Measurements from ENCODE around the gene DACT2.

The DACT2 gene

DNA sequence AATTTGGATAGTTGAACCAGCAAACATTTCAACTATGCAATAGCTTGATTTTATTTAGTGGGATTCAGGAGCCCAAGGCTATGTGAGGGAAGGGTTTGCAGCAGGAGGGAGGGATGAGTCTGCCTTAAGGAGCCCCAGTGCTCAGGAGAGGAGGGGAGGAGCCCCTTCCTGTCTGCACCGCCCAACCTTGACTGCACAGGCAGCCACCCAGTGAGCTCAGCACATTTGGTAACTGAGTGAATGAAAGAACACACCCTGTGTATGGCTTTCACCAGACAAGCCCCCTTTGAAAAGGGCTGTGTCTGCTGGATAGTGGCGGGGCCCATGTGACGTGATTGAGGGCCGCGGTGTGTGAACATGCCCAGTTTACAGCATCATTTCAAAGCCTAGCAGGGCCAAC, 17.0 kb downstream of the DACT2 start:
- Histone ChIP-seq H3K4me3 (ENCODE audit: insufficient read depth, low read length, poor library complexity, severe bottlenecking) (no peak overlapping the region), H3K9ac (ENCODE audit: low read length) (no peak overlapping the region), H3K36me3 (ENCODE audit: low read length) (no peaks in the 10 kb centered on the region), H3K79me2 (ENCODE audit: insufficient read depth, low read length) (no peaks in the 10 kb centered on the region), H3K9me2 (replicated peaks; ENCODE audit: insufficient read depth, low read length) (no peaks in the 10 kb centered on the region), H2AFZ (ENCODE audit: low read depth, low read length, severe bottlenecking) (no peak overlapping the region), H4K20me1 (ENCODE audit: low read depth, low read length) (no peaks in the 10 kb centered on the region), H3F3A (ENCODE audit: insufficient read depth) (no peaks in the 10 kb centered on the region), H3K9me3 (ENCODE audit: insufficient read depth, low read length) (no peaks in the 10 kb centered on the region), H3K27me3 (ENCODE audit: low read length) (no peaks in the 10 kb centered on the region), H3K27ac (ENCODE audit: low read depth, low read length) (no peak overlapping the region), H3K4me2 (ENCODE audit: low read depth, low read length, poor library complexity, severe bottlenecking) (no peak overlapping the region)
- no peak for TF ChIP-seq EZH2phosphoT487 (conservative IDR thresholded peaks at IDR 0.05; ENCODE audit: low read length)
- TF ChIP-seq, protein P1, sequence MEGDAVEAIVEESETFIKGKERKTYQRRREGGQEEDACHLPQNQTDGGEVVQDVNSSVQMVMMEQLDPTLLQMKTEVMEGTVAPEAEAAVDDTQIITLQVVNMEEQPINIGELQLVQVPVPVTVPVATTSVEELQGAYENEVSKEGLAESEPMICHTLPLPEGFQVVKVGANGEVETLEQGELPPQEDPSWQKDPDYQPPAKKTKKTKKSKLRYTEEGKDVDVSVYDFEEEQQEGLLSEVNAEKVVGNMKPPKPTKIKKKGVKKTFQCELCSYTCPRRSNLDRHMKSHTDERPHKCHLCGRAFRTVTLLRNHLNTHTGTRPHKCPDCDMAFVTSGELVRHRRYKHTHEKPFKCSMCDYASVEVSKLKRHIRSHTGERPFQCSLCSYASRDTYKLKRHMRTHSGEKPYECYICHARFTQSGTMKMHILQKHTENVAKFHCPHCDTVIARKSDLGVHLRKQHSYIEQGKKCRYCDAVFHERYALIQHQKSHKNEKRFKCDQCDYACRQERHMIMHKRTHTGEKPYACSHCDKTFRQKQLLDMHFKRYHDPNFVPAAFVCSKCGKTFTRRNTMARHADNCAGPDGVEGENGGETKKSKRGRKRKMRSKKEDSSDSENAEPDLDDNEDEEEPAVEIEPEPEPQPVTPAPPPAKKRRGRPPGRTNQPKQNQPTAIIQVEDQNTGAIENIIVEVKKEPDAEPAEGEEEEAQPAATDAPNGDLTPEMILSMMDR (IDR thresholded peaks at IDR 0.05; ENCODE audit: insufficient read depth, low read length, poor library complexity, severe bottlenecking): no peak

DNA sequence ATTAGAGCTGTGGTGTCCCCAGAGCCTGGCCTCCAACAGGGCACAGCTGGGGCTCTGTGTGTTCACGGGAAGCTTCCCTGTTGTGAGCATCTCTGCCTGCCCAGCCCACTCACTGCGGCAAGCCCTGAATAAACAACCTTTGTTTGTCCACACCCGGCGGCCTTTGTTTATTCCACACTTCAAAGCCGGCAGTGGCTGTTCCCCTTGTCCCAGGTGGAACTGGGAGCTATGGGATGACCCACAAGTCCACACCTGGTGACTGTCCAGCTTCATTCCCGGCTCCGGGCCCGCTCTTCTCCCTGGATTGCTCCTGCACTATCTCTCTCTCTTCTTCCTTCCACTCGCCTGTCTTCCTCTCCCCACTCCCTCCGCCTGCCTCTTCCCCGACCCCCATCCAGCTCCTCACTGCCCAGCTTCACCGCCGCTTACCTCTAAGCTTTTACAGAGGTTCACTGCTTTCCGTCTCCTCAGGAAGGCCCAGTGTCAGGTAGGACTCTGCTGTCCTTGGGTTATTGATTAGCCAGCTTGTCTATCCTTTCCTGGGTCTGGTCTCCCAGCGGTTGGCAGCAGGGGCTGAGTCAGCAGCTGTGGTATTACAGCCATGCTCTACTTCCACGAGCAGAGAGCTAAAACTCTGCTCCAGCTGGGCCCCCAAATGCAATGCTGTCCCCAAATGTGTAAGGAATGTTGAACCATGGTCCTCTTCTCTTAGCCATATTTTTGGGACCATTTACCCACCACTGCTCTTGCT, 17.8 kb downstream of the DACT2 start:
- Histone ChIP-seq H3K4me2 (ENCODE audit: low read depth, low read length, poor library complexity, severe bottlenecking) (no peak overlapping the region), H3K79me2 (ENCODE audit: insufficient read depth, low read length) (no peaks in the 10 kb centered on the region), H3K9me2 (replicated peaks; ENCODE audit: insufficient read depth, low read length) (no peaks in the 10 kb centered on the region), H3K36me3 (ENCODE audit: low read length) (no peaks in the 10 kb centered on the region), H4K20me1 (ENCODE audit: low read depth, low read length) (no peaks in the 10 kb centered on the region), H2AFZ (ENCODE audit: low read depth, low read length, severe bottlenecking) (no peak overlapping the region), H3K27me3 (ENCODE audit: low read length) (no peaks in the 10 kb centered on the region), H3K27ac (ENCODE audit: low read depth, low read length) (no peak overlapping the region), H3F3A (ENCODE audit: insufficient read depth) (no peaks in the 10 kb centered on the region), H3K9me3 (ENCODE audit: insufficient read depth, low read length) (no peaks in the 10 kb centered on the region), H3K9ac (ENCODE audit: low read length) (no peak overlapping the region), H3K4me3 (ENCODE audit: insufficient read depth, low read length, poor library complexity, severe bottlenecking) (no peak overlapping the region)
- TF ChIP-seq EZH2phosphoT487 (conservative IDR thresholded peaks at IDR 0.05; ENCODE audit: low read length): no peak
- TF ChIP-seq, protein P1 (IDR thresholded peaks at IDR 0.05; ENCODE audit: insufficient read depth, low read length, poor library complexity, severe bottlenecking): no peak

DNA sequence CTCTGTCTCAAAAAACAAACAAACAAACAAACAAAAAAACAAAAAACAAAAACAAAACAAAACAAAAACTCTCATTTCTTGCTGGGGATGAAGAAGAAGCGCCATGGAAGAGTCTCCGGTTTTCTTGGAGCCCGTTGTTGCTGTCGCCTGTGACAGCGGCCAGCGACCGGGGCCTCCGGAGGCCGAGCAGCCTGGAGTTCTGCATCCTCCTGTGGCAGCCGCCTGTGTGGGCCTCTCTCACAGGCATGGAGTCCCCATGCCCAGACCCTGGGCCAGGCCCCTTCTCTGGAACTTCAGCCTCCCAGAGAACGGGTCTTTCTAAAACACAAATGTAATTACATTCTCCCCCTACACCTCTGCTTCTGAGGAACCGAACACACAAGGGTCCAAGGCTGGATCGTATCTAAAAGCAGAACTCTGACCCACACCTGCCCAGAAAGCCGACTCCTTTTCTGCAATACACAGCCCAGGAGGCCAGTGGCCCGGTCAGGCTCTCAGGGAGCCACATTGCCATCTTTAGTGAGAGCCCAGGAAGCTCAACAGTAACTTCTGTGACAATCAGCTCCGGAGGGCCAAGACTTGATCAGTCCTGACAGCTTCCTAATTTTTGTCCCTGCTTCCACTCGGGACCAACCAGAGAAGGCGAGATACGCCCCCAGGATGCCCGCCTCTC, 18.5 kb downstream of the DACT2 start:
- Histone ChIP-seq H2AFZ (ENCODE audit: low read depth, low read length, severe bottlenecking) (no peak overlapping the region), H3K9me3 (ENCODE audit: insufficient read depth, low read length) (no peaks in the 10 kb centered on the region), H3K4me3 (ENCODE audit: insufficient read depth, low read length, poor library complexity, severe bottlenecking) (no peak overlapping the region), H3K9ac (ENCODE audit: low read length) (no peak overlapping the region), H3K79me2 (ENCODE audit: insufficient read depth, low read length) (no peaks in the 10 kb centered on the region), H3K36me3 (ENCODE audit: low read length) (no peaks in the 10 kb centered on the region), H3K4me2 (ENCODE audit: low read depth, low read length, poor library complexity, severe bottlenecking) (no peak overlapping the region), H3K27me3 (ENCODE audit: low read length) (no peaks in the 10 kb centered on the region), H4K20me1 (ENCODE audit: low read depth, low read length) (no peaks in the 10 kb centered on the region), H3K27ac (ENCODE audit: low read depth, low read length) (no peak overlapping the region), H3K9me2 (replicated peaks; ENCODE audit: insufficient read depth, low read length) (no peaks in the 10 kb centered on the region), H3F3A (ENCODE audit: insufficient read depth) (no peaks in the 10 kb centered on the region)
- TF ChIP-seq, protein P1 (IDR thresholded peaks at IDR 0.05; ENCODE audit: insufficient read depth, low read length, poor library complexity, severe bottlenecking): no peak
- no peak for TF ChIP-seq EZH2phosphoT487 (conservative IDR thresholded peaks at IDR 0.05; ENCODE audit: low read length)
